NCI-H2171 treated with DMSO at 0.1 percent for 48 hours (cell line): ENCODE measurements around the gene RSPH9.
"Not testable (repeated sequence)": the region's sequence is repeated elsewhere in the genome, so short reads cannot be mapped to it uniquely, and the experiment has no call there.

Source experiments
- DNase-seq: peaks from one replicate; lab custom pipeline; 2025; lab: John Stamatoyannopoulos, UW

RSPH9 gene

DNA sequence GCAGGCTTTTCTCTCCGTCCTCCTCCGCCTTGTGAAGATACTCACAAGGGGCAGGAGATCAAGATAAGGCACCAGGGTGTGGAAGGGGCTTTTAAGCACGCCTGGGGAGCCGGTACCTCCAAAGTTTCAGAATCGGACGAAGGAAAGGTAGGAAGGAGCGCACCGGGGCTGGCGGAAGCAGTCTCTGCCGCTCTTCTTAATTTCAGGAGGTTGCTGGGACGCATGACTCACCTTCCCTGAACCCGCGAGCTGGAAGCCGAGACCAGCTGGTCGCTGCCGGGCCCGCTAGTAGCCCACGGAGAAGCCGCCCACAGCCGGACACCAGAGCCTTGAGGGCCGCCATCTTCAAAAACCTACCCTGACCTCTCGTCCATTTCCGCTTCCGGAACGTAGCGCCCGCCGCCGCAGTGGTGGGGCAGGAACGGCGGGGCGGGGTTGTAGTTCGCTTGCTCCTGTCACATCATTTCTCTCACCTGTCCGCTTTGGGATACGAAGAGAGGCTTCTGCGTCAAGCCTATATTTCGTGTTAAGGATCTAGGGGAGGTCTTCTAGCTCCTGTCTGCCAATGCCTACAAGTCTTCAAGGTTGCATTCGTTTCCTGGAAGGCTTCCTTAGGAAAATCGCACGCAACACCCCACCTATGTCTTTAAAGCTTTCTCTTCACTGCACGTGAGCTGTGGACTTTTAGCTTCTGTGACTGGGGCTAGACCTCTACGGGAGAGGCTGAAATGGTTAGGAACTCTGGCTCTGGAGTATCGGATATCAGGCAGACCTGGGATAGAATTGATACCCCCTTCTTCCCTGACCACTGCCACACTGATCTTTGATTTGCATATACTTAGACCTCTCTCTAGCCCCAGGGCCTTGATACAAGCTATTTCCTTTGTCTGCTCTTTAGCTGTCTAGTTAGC, 42.9 kb downstream of the RSPH9 start, which contains the start of gene MRPS18A:
TSS of gene MRPS18A (minus strand) at position 355 of the 911 bp plus-strand sequence. CDS start at position 343, 12 bp downstream.
- DNase-seq, result peak; percentile 91

DNA sequence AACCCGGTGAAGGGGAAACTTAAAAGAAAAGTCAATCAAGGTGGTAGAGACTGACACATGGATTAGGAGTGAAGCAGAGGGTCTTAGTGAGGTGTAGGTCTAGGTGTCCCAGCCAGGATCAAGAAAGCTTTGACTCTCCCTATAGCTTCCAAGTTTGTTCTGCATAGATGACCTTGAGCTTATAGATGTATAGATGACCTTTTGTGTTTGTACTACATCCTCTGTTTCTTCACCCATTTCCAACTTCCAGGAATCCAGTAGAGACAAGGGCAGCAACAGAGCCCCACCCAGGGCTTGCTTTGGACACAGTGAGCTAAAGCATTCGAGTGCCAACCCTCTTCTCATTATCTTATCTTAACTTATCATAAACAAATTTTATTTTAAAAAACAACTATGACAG, 44.6 kb downstream of the RSPH9 start:
- DNase-seq, result no peak

DNA sequence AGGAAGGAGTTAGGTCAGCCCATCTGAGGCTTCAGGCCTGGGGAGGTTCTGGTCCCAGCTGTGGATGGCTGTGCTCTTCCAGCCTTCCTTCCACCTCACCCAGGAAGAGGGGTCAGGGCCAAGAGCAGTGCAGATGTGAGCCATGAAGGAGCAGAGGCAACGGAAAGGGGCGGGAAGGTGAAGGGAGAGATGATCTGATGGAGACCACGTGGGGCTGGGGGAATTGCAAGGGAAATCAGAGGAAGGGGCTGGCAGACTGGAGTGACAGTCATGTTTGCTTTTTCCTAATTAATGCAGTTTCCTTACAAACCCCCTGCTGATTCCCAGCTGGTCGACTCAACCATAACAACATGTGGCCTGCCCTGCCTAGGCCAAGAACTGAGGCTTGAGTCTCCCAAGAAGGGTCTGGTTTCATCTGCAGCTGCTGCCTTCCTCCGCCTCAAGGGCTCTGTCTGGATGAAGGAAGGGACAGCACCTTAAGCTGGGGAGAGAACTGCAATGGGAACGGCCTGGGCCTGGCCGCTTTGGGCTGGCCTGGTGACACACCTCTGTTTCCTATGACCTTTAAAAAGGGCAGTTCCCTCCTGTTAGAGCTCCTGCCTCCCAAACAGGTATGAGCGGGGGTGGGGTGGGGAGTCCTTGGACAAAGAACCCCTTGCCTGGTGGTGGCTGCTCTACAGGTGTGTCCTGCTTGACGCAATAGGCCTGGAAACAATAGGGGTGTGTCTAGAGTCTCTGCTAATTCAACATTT, 50.6 kb downstream of the RSPH9 start:
- DNase-seq, result peak; percentile 99

DNA sequence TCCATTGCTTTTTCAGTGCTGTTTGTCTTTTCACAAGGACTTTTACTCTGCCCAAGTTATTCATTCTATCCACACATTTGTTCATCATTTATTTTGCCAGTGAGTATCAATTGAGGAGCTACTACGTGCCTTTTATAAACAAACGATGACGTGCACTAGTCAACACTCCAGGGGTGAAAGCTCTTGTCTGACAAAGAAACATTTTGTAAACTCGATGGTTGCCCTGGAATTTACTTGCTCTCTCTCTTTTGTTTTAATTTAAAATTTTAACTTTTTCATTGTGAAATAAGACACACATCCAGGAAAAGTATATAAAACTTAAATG, 51.1 kb downstream of the RSPH9 start:
- no peak for DNase-seq

DNA sequence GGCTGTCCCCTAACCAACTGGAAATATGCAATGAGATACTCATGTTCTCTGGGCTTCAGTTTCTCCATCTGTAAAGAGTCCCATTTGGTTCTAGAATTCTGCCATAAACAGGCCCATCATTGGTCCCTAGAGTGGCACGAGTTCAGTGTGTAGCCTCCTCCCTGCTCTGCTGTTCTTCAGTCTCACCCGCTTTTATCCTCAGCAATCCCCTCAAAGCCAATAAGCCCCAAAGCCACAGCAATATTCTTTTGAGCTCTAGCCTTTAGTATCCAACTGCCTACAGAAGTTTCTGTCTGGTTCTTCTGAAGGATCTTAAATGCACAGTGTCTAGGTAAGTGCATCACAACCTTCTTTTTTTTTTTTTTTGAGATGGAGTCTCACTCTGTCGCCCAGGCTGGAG, 52.6 kb downstream of the RSPH9 start:
- DNase-seq, result no peak

DNA sequence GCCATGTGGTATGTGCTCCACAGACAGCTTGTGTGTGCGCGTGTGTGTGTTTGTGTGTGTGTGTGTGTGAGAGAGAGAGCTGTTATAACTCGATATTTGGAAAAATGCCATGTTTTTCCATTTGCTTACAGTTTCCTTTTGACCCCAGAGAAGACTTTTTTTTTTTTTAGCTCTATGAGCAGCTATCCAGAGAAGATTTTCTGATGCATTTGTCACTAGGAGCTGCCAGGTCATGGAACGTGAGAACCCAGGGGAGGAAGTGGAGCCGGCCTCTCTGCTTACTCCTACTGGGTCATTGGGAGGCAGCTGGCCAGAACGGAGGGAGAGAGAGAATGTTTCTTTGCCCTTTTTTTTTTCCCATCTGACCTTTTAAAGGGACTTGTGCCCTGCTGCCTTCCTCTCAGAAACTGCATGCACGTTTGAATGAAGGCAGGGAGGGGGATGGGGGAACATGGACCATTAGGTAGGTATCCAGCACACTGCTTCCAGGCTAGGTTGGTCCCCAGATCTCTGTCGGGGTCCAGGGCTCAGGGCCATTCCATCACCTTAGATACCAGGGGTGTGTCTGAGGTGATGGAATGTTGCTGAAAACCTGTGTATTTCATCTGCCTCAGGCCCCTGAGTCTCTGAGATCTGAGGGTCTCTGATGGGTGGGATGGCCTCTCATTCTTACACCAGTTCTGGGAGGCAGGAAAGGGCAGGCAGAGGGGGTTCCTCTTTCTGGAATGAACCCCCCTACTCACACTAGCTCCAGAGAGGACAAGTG, 53.9 kb downstream of the RSPH9 start:
- peak; percentile 85 for DNase-seq

DNA sequence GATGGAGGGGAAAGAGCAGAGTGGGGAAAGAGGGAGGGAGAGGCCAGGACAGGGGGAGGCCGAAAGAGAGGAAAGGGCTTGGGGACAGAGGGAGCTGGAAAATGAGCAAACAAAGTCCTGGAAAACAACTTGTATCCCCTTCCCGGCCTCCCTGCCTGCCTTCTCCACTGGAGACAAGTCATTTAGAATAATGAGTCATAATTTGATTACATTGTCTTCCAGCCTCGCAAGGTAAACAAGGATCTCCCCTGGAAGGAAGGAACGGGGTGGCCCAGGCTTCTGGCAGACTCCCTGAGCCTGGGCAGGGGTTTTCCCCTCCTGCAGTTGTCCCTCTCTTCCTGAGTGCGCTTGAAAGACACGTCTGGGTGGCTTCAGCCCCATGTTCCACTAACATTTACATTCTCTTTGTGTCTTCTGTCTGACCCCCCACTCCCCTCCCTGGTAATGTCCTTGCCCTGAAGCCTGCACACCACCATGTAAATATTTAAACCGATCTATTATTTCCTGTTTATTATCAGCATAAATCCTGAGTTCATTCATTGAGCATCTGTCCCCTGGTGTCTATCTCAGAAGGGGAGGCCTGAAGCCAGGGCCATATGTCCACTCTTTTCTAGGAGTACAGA, 54.8 kb downstream of the RSPH9 start:
- DNase-seq, result peak; percentile 33

DNA sequence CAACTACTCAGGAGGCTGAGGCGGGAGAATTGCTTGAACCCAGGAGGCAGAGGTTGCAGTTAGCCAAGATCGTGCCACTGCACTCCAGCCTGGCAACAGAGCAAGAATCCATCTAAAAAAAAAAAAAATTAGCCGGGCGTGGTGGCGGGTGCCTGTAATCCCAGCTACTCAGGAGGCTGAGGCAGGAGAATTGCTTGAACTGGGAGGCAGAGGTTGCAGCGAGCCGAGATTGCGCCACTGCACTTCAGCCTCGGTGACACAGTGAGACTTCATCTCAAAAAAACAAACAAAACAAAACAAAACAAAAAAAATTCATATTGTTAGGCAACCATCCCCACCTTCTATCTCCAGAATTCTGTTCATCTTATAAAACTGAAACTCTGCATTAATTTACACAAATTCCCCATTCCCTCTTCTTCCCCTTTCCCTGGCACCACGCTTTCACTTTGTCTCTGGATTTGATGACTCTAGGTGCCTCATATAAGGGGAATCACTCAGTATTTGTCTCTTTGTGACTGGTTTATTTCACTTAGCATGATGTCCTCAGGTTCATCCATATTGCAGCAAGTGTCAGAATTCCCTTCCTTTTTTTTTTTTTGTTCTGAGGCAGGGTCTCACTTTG, 56.2 kb downstream of the RSPH9 start:
- DNase-seq, result not testable (repeated sequence)

DNA sequence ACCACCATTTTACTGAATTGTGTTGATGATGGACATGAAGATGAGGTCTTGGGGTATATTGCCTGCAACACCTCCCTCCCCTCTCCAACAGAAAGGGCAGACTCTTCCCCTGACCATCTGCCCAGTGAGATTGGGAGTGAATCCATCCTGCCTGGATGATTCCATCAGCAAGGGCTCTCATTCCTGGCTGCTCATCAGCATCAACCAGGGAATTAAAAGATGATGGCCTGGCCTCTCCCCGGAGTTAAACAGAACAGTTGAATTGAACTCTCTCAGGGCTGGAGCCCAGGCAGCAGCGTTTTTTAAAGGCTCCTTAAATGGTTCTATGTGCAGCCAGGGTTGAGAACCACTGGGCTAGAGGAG, 57.3 kb downstream of the RSPH9 start:
- no peak for DNase-seq

DNA sequence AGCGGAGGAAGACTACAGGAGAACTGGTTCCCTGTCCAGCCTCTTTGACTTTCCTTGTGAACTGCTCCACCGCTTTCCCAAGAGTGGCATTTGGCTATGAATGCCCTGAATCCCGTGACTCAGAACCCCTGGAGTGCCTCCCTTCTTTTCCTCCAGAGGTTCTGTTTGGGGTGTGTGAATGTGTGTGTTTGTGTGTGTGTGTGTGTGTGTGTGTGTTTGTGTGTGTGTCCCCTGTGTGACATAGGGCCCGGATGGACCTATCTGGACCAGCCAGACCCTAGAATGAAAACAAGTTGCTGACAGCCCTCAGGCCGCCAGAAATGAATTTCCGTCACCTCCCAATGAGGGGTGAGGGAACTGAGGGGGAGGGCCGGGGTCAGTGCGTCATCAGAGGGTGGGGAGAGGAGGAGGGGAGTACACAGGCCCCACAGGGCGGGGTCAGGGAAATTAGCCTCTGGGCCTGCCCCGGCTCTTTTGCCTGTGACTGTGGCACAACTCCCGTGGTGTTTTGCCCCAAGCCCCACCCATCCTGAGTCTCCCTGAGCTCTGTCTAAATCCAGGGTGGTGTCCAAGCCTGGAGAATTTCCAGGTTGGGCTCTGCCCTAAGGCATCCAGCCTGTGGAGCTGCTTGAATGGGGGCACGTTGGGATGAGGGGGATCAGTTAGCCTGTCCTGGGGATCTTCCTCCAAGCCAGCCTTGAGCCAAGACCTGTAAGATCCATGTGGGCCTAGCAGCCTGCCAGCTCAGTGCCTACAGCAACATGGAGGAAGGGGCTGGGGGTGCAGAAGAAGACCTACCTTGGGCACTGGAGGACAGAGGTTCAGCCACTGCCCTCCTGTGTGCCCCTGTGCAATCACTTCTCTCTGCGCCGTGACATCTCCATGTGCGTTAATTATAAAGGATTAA, 58.0 kb downstream of the RSPH9 start:
- no peak for DNase-seq

DNA sequence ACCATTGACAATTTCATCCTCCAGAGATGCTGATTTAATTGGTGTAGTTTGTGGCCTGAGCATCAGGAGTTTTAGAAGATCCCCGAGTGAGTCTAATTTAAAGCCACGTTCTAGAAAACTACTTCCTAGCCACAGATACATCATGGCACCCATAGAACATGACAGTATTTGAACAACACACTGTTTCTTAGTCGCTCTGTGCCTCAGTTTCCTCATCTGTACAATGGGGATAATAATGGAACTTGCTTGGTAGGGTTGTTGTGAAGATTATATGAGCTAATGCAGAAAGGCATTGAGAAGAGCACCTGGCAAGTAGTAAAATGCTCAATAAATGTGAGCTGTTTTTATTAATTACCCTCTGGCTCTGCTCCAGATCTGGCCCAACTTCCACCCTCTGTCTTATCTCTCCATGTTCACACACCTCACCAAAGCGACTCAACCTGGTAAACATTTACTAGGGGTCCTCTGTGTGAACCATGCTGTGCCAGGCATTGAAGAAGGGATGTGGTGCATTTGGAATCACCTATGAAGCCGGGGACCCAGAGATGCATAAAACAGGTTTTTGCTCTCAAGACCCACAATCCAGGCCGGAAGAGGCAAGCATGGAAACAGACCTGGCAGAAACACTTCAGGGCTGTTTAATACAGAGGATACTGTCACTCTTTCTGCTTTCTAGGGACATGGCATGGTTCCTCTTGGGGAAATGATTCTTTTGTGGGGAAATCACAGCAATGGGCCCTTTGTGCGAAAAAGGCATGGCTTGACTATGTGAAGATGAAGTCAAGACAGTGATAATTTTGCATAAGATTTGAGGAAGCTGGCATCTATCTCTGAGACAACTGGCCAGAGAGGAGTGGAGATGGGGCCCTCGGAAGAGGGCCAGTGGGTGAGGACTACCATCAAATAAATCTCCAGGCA, 58.9 kb downstream of the RSPH9 start:
- DNase-seq, result peak; percentile 6

DNA sequence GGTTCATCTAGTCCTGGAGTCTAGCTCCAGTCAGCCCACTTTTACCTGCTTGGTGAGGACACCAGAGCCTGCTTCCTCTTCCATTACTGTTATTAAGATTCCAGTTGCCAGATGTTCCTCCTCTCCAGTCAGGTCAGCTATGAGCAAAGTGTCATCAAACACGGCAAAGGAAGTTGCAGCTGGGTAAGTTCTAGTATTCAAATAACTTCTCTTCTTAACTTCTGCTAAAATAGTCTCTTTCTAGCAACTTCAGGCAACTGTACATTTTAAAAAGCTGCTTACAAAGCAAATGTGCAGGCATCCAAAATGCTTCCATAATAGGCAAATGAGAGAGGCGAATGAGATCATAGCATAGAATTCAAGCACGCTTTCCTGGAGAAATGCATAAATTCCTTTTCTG, 61.2 kb downstream of the RSPH9 start:
- no peak for DNase-seq

DNA sequence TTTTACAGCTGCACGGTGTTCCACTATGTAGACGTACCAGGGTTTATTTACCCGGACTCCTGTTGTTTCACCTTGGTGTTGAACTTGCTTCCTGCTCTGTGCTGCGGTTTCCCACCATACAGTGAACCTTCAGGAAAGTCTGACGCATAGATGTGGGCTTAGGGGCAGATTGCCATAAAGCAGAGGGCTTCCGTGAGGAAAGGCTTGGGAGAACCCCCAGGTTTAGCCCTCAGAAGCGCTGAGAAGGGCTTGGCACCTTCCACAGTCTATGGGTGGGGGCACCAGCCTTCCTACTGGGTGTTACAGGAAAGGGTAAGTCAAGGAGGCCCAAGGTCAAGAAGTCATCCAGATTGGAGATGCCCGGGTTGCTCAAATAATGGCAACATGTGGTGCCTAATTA, 62.0 kb downstream of the RSPH9 start:
- DNase-seq, result no peak

DNA sequence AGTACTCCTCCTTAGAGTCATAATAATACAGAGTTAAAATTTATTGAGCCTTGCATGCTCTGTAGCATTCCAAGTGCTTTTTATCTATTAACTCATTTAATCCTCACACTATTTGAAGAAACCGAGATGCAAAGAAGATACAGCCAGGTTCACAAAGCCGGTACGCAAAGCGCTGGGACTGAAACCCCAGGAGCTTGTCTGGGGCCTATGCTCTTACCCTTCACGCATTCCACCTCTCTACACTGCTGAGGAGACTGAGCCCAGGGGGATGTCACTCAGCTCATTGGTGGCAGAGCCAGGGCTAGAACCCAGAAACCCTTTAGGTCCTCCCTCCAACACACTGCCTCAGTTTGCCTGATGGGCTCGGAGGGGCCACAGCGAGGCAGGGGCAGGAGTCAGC, 62.4 kb downstream of the RSPH9 start:
- no peak for DNase-seq

DNA sequence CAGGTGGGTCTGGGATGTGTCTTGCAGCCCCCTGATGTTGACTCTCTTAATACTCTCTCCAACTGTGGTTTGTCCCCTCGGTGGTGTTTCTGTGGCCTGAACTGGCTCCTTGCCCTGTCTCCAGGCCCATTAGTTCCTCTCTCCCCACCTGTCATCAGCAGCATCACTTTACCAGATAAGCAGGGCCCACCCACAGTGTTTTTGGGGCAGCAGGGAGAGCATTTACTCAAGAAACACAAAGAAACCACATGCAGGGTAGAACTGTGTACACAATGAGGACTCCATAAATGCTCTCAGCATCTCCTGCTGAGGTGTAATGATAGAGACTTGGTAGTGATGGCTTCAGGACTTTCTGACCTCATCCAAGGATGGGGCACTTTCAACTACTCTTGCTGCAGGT, 62.9 kb downstream of the RSPH9 start:
- DNase-seq, result no peak

DNA sequence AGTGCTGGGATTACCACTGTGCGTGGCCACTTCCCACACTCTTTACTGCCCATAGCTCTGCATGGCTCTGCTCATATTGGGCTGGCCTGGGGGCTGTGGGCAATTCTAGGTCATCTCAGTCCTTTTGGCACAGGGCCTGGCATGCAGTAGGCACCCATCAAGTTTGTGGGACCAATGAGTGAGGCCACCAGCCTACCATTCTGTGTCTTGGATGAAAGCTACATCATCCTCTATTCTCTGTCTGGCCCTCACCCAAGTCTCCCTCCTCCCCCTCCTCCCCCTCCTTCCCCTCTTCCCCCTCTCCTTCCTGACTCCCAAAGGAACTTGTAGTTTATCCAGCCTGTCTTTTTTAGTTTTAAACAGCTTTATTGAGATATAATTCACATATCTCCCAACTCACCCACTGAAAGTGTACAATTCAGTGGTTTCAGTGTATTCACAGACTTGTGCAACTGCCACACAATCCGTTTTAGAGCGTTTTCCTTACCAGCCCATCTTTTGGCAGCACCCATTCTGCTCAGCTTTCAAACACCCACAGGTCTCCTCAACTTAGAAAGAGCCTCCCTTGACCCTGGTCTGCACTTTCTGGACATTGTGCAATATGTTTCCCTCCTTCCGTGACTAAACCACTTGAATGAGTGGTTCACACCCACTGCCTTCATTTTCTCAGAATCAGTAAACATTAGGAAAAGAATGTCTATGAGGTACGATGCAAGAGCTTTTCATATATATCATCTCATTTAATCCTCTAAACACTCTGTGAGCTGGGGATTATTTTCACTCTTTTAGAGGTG, 64.2 kb downstream of the RSPH9 start:
- no peak for DNase-seq

DNA sequence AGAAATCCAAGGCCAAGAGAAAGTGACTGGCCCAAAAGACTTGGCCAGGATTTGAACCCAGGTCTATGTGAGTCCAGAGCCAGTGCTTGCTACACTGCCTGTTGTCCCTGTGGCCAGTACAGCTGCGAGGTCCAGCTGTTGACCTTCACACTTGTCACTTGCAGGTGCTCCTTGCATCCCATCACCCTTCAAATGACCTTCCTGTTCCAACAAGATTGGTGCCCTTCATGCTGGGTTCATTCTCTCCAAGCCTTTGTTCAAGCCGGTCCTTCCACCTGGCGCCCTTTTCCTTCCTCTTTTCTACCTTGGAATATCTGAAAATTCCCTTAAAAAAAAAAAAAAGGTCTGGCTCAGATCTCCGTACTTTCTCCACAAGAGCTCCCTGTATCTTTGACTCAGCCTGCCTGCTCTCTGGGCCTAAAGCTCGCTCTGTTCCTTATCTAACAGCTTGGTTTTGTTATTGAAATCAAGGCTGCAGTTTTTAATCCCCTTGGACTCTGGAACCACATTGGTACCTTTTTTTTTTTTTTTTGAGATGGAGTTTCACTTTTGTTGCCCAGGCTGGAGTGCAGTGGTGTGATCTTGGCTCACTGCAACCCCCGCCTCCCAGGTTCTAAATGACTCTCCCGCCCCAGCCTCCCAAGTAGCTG, 64.9 kb downstream of the RSPH9 start:
- DNase-seq, result no peak

DNA sequence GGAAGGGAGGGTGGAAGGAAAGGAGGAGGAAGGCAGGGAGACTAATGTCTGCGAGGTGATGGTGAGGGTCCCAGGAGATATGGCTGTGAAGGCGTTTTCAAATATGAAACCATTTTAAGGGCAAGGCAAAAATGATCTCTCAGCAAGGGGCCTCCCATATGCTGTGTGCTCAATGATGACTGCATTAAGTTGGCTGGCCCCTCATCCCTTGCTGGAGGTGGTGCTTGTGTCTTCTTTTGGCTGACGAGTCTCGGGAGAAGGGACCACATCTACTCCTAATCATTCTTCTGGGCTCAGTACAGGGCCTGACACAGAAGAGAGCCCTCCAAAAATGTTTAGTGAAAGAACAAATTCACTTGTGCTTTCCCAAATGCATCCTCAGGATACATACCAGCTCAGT, 65.7 kb downstream of the RSPH9 start:
- no peak for DNase-seq
